ENCODE measurements around the gene SLC1A3. TPM values are rescaled to one million over a fixed set of nuclear protein-coding genes. Genes with fewer than 3 reads are reported as not detected.

The SLC1A3 gene
- total RNA-seq, 2 experiments from 2014 or later, result 0.29 TPM; not detected in 1

DNA sequence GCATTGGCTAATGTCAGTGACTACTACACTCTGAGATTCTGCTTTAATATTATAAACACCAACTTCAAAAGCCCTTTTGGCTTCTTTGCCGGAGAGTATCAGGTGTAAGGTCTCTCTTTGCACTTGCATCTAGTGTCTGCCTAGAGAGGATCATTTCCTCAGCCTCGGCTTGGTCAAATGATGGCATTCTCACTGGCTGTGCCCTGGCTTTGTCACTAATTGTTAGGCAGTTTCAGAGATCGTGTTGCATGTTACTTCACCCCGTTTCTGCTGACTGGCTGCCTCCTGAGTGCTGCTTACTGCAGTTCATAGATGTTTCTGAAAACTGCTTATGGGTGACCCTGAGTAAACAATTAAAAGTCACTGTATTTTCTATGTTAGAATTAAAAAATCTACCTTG, 48.8 kb downstream of the SLC1A3 start:
- ChIA-PET POLR2A (no interaction called here), CTCF (interaction anchor here (0.6 kb wide), 1 partner anchor 1207 kb away, joined by 3 read pairs; no protein-coding TSS in a partner anchor)

DNA sequence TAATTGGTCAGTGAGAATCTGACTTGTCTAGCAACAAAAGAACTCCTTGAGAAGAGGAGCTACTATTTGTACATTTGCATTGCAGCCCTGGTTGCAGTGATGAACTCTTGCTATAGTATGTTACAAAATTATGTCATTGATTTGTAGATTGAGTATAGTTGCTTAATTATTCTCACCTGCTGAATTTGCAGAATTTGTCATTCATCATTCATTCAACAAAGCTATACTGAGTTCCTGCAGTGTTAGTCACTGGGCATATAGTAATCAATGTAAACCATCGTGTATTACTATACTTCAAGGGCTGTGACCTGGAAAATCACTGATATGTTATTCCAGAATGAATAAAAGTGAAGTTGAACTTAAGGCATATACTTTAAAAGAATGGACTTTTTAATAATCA, 50.1 kb downstream of the SLC1A3 start:
- DNase-seq, result no peak
- no peaks in the 10 kb centered on the region for H3K36me3 Mint-ChIP-seq
- ChIA-PET POLR2A (no interaction called here), CTCF (no interaction called here)
- H3K9me3 Mint-ChIP-seq, result no peaks in the 10 kb centered on the region
- H3K4me1 Mint-ChIP-seq (ENCODE audit: low read depth), result no peaks in the 10 kb centered on the region
- peaks cover 12% of the 10 kb centered on the region for H3K27me3 Mint-ChIP-seq
- intact Hi-C loops (cut with micrococcal nuclease), result no loop called here
- no peak overlapping the region for H3K4me3 Mint-ChIP-seq
- no peak overlapping the region for H3K27ac Mint-ChIP-seq

More for the DNA sequence above, 48.8 kb downstream of the SLC1A3 start:
- Mint-ChIP-seq H3K4me3 (no peak overlapping the region), H3K36me3 (no peaks in the 10 kb centered on the region), H3K27ac (no peak overlapping the region), H3K9me3 (no peaks in the 10 kb centered on the region), H3K4me1 (ENCODE audit: low read depth) (no peaks in the 10 kb centered on the region), H3K27me3 (peaks cover 14% of the 10 kb centered on the region)
- no peak for DNase-seq
- intact Hi-C loops (cut with micrococcal nuclease), result no loop called here

DNA sequence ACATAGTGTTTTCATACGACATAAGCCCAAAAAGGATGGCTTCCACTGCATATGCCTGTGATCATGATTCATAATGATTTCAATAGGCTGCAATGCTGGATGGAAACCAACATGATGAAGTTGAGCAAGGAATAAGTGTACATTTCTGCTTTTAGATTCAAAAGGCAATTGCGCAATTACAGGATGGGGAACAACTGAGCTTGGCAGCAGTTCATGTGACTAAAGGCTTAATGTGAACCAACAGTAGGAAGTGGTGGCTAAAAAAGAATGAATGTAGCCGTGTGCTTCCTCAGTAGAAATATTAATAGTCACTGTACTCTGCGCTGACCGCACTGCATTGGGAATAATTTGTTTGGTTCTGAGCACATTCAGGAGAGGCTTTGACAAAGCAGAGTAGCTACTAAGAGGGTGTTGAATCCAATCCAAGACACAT, 51.2 kb downstream of the SLC1A3 start:
- Mint-ChIP-seq H3K4me1 (ENCODE audit: low read depth) (no peaks in the 10 kb centered on the region), H3K27me3 (peaks cover 12% of the 10 kb centered on the region), H3K27ac (no peak overlapping the region), H3K4me3 (no peak overlapping the region), H3K36me3 (no peaks in the 10 kb centered on the region), H3K9me3 (no peaks in the 10 kb centered on the region)
- ChIA-PET CTCF (no interaction called here), POLR2A (no interaction called here)
- no peak for DNase-seq
- intact Hi-C loops (cut with micrococcal nuclease), result no loop called here

DNA sequence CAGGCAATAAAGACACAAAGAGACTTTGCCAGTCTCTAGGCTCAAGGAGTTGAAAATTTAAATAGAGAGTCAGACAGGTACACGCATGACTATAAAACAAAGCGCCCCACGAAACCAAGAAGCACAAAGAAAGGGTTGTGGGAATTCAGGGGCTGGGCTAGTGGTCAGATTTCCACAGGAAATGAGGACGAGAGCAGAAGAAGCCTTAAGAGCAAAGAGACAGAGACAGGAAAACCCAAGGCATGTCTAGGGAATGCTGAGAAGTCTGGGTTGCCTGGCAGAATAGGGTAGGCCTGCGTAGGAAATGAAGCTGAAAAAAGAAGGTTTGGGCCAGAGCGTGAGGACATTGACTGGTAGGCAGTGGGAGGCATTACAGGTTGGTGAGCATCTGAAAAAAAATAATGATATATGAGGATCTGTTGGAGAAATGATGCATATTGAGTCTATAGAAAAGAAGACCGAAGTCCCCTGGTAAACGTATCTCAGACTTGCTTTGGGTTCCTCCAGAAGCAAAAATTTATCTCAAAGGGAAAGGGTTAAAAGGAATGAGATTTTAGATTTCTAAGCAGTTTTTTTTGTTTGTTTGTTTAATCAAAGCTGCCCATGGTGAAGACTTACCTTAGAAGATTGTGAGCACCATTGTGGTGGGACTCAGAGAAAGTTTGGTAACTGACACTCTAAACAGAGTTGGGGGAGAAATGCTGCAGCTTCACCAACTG, 51.8 kb downstream of the SLC1A3 start:
- Mint-ChIP-seq H3K4me1 (ENCODE audit: low read depth) (no peaks in the 10 kb centered on the region), H3K4me3 (no peak overlapping the region), H3K27me3 (peaks cover 11% of the 10 kb centered on the region), H3K9me3 (no peaks in the 10 kb centered on the region), H3K36me3 (no peaks in the 10 kb centered on the region), H3K27ac (no peak overlapping the region)
- POLR2A ChIA-PET, result no interaction called here
- intact Hi-C loops (cut with micrococcal nuclease), result no loop called here
- no peak for DNase-seq
- CTCF ChIA-PET, result no interaction called here

DNA sequence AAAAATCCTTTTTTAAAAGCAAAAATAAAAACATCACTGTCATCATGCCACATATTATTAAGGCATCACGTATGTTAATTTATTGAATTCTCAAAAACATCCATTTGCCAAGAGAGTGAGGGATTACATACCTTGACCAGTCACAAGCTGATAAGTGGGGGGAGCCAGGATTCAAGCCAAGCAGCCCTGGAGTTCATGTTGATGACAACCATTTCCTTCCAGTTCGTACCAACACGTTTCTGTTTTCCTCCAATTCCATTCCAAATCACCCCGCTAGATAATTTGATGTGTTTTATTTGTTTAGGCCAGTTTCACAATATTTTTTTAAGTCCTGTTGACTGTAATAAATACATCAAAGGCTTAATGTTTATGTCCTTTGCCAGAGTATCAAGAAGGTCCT, 53.0 kb downstream of the SLC1A3 start:
- CTCF ChIA-PET, result no interaction called here

DNA sequence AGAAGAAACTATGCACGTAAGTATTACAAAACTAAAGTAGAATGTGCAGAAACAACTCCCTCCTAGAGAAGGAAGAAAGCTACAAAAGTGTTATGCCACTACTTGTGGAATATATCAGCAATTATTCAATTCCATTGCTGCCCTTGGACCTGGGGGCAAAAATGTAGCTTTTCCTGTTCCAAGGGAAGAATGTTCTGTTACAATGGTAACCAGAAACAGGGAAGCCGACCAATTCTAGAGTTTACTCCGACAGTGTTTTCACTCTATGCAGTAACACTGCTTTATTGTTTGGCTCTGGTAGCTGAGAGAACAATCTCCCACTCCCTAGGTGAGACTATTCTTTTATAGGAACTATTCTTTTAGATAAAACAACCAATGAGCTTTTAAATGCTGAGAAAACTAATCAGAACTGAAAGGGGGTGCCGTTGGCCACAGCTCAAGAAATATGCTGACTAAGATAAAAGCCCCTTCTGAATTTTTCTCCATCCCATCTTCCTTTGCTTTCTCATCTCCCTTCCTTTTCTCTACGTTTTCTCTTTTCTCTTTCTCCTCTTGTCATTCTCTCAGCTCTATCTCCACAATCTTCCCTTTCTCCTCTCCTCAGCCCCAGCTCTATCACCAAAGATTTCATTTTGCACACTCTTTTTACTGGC, 54.1 kb downstream of the SLC1A3 start:
- Mint-ChIP-seq H3K4me3 (no peak overlapping the region), H3K27me3 (no peaks in the 10 kb centered on the region), H3K36me3 (no peaks in the 10 kb centered on the region), H3K9me3 (no peaks in the 10 kb centered on the region), H3K27ac (no peak overlapping the region), H3K4me1 (ENCODE audit: low read depth) (no peaks in the 10 kb centered on the region)
- ChIA-PET POLR2A (no interaction called here), CTCF (interaction anchor here (0.9 kb wide), 1 partner anchor 32 kb away, joined by 3 read pairs; no protein-coding TSS in a partner anchor)
- intact Hi-C loops (cut with micrococcal nuclease), result no loop called here
- no peak for DNase-seq

More for the DNA sequence above, 53.0 kb downstream of the SLC1A3 start:
- Mint-ChIP-seq H3K36me3 (no peaks in the 10 kb centered on the region), H3K27ac (no peak overlapping the region), H3K9me3 (no peaks in the 10 kb centered on the region), H3K4me1 (ENCODE audit: low read depth) (no peaks in the 10 kb centered on the region), H3K27me3 (peaks cover 4% of the 10 kb centered on the region), H3K4me3 (no peak overlapping the region)
- intact Hi-C loops (cut with micrococcal nuclease), result no loop called here
- no peak for DNase-seq
- POLR2A ChIA-PET, result no interaction called here

DNA sequence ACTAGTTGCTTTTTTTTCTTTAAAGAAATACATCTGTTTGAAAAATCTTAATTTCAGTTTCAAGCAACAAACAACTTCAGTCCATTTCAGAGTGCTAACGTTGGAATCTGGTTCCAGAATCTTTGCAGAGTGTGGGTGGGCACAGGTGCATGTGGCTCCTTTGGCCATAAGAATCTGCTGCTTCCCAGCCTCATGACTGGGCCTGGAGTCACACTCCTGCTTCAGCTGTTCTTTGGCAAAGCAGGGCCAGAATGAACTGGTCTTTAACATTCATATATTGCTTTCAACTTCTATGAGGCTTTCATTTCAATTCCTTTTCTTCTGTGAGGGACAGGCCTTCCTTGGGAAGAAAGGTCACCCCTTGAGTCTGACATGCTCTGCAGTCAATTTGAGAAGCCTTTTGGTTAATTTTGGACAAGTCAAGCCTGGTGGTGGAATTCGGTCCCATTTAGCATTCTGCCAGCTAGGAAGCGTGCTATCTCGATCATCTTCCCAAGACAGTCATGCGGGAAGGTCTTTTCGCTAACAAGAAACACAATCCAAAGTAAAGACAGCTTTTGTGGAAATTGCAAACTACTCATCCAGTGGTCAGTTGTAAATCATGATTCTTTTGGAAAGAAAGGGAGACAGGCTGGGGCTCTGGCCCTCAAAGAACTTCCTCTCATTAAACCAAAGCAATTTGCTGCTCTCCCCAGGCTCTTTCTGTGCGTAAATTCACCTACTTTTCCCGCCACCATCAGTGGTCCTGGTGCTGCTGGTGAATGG, 55.2 kb downstream of the SLC1A3 start:
- ChIA-PET POLR2A (no interaction called here), CTCF (no interaction called here)
- H3K27me3 Mint-ChIP-seq, result no peaks in the 10 kb centered on the region
- no peak for DNase-seq
- intact Hi-C loops (cut with micrococcal nuclease), result no loop called here
- H3K9me3 Mint-ChIP-seq, result no peaks in the 10 kb centered on the region
- H3K36me3 Mint-ChIP-seq, result no peaks in the 10 kb centered on the region
- no peak overlapping the region for H3K4me3 Mint-ChIP-seq
- no peaks in the 10 kb centered on the region for H3K4me1 Mint-ChIP-seq (ENCODE audit: low read depth)
- no peak overlapping the region for H3K27ac Mint-ChIP-seq

DNA sequence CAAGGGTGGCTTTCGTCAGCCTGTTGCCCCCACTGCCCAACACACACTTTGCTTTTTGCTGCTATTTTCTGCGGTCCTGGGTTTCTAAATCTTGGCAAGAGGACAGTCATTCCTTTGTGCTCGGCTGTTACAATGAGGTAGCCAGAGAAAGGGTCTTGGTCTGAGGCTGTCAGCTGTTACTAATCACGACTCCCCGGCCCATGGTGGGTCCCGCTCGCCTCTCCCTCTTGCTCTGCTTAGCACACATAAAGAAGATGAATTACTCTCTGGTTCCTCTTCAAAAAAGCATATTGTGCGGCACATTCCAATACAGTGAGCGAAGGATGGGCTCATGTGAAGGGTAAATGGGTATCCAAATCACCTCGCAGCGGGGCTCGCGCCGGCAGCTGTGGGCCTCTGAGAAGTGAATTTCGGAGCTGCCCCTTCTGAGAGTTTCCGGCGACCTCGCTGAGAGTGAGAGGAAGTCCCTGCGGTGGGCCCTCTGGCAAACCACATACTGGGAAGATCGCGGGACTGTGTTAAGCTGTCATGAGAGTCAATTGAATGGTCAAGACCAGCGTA, 56.0 kb downstream of the SLC1A3 start:
- intact Hi-C loops (cut with micrococcal nuclease), result no loop called here
- H3K9me3 Mint-ChIP-seq, result no peaks in the 10 kb centered on the region
- CTCF ChIA-PET, result no interaction called here
- DNase-seq, result no peak
- no peaks in the 10 kb centered on the region for H3K36me3 Mint-ChIP-seq
- H3K27ac Mint-ChIP-seq, result no peak overlapping the region
- no peaks in the 10 kb centered on the region for H3K27me3 Mint-ChIP-seq
- POLR2A ChIA-PET, result no interaction called here
- no peak overlapping the region for H3K4me3 Mint-ChIP-seq
- H3K4me1 Mint-ChIP-seq (ENCODE audit: low read depth), result no peaks in the 10 kb centered on the region

DNA sequence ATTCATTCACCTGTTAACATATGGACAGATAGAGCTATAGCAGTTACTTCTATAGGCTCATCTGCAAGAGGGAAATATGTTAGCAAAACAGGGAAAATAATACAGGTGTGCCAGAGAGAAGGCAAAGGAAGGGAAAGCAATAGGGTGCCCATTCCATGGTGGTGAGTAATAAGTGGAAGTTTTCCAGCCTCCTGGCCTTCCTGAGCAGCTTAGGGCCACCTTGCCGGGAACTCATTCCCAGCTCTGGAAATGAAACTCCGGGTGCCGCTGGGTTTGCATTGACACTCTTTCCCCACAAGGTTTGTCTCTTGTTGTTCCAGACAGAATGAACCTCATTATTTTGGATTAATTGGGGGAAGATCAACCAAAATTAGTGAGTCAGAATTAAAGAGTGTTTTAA, 58.4 kb downstream of the SLC1A3 start:
- H3K27me3 Mint-ChIP-seq, result no peaks in the 10 kb centered on the region
- H3K9me3 Mint-ChIP-seq, result no peaks in the 10 kb centered on the region
- H3K27ac Mint-ChIP-seq, result no peak overlapping the region
- H3K36me3 Mint-ChIP-seq, result no peaks in the 10 kb centered on the region
- no peak for DNase-seq
- ChIA-PET POLR2A (no interaction called here), CTCF (no interaction called here)
- intact Hi-C loops (cut with micrococcal nuclease), result no loop called here
- H3K4me3 Mint-ChIP-seq, result no peak overlapping the region
- no peaks in the 10 kb centered on the region for H3K4me1 Mint-ChIP-seq (ENCODE audit: low read depth)

DNA sequence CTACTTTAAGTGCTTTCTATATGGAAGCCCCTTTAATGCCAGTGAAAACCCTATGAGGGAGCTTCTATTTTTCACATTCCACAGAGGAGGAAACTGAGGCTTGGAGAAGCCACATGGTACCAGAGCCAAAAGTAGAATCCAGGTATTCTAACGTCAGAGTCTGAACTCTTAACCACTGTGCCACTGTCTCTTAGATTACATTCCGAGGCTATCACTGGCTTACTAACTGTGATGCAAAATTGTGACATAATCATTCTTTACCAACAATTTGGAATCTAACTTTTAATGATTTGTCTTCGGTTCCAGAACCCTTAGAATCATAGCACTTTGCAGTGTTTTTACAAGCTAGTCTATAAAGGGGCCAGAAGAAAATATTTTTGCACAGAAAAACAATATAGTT, 59.2 kb downstream of the SLC1A3 start:
- Mint-ChIP-seq H3K27me3 (no peaks in the 10 kb centered on the region), H3K27ac (no peak overlapping the region), H3K4me1 (ENCODE audit: low read depth) (no peaks in the 10 kb centered on the region), H3K36me3 (no peaks in the 10 kb centered on the region), H3K4me3 (no peak overlapping the region), H3K9me3 (no peaks in the 10 kb centered on the region)
- ChIA-PET CTCF (no interaction called here), POLR2A (no interaction called here)
- intact Hi-C loops (cut with micrococcal nuclease), result no loop called here
- no peak for DNase-seq

DNA sequence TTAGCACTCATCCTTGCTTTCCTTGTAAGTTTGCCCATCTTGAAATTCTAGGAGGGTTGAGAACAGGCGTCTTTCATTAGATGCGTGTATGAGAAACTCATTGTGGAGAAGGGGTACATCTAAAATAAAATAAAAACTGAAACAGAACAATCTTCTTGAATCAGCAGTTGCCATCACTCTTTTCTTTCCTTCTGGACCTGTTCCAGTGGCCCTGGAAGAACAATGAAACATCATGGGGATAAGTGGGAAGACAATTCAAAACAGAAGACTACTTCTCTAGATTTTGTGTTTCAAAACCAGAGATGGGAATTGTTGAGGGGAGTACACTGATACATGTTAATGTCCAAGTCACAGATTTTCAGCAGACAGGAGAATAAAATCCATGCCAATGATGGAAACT, 59.9 kb downstream of the SLC1A3 start:
- Mint-ChIP-seq H3K36me3 (no peaks in the 10 kb centered on the region), H3K4me1 (ENCODE audit: low read depth) (no peaks in the 10 kb centered on the region), H3K4me3 (no peak overlapping the region), H3K27ac (no peak overlapping the region), H3K27me3 (no peaks in the 10 kb centered on the region), H3K9me3 (no peaks in the 10 kb centered on the region)
- POLR2A ChIA-PET, result no interaction called here
- intact Hi-C loops (cut with micrococcal nuclease), result no loop called here
- CTCF ChIA-PET, result no interaction called here
- DNase-seq, result no peak

DNA sequence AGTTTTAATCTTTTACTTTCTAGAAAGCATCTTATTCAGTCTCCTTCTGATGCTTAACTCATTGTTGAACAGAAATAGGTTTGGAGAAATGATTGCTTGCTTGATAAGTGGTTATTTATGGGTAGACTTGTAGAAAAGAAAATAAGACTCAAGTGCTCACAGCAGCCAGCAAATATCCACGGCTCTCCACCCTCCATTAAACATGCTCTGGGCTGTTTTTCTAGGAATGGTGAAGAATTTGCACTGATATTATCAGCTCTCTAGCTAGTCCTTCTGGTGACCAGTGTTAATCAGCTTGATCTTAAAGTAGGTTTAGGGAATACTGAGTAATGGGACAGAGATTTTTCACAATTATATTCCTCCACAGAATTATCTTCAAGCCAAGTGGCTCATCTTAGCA, 60.6 kb downstream of the SLC1A3 start:
- DNase-seq, result no peak
- CTCF ChIA-PET, result no interaction called here
- H3K27ac Mint-ChIP-seq, result no peak overlapping the region
- H3K4me1 Mint-ChIP-seq (ENCODE audit: low read depth), result no peaks in the 10 kb centered on the region
- H3K9me3 Mint-ChIP-seq, result no peaks in the 10 kb centered on the region
- intact Hi-C loops (cut with micrococcal nuclease), result no loop called here
- H3K4me3 Mint-ChIP-seq, result no peak overlapping the region
- H3K36me3 Mint-ChIP-seq, result no peaks in the 10 kb centered on the region
- POLR2A ChIA-PET, result no interaction called here
- H3K27me3 Mint-ChIP-seq, result no peaks in the 10 kb centered on the region
